ENCODE data around the gene OR2T11.
A peak's percentile ranks its signal among the peaks of the same experiment; 100 is the strongest.

The OR2T11 gene

GRCh38 chr1:248631354-248632008, 3.4 kb downstream of the OR2T11 start:
- no peak for DNase-seq (ENCODE audit: low read depth)
- no peak overlapping the region for H3K4me3 ChIP-seq (ENCODE audit: low read length)
- TF ChIP-seq CTCF (conservative IDR thresholded peaks at IDR 0.05; ENCODE audit: low read depth, low read length): no peak

GRCh38 chr1:248630551-248630950, 4.3 kb downstream of the OR2T11 start:
- DNase-seq (ENCODE audit: low read depth): no peak
- no peak for TF ChIP-seq CTCF (conservative IDR thresholded peaks at IDR 0.05; ENCODE audit: low read depth, low read length)
- no peak overlapping the region for H3K4me3 ChIP-seq (ENCODE audit: low read length)

DNA sequence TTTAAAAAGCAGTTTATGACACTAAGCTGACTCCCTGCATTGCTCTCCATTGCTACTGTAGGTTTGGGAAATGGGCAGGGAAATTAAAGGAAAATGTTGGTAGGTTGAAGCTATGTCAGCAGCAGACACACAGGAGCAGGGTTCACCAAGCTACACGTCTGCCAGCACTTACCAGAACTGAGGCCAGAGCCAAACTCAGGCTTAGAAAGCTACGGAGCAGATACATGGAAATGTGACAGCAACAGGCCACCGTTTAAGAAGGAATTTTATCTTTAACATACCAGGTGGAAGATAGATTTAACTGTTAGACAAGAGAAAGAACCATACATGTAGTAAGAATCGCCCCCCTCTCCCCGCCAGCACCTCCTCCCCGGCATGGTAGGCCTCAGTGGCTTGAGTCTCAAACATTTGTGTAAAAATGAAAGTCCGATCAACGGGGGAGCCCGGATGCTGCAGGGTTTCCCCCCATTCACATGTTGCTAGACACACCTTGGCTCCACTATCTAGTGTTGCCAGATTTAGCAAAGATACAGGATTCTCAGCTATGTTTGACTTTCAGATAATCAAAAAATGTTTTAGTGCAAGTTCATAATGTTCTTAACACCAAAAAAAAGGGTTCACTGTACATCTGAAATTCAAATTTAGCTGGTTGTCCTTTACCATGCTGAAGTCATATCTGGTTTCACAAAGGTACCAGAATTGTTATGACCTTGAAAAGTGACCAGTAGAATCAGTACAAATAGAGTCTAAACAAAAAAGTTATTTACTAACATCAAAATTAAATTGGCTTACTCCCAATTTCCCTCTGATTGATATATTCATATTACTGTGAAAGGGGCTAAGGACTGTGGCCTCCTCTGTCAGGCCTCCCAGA, 6.7 kb downstream of the OR2T11 start:
- no peak for DNase-seq (ENCODE audit: low read depth)
- no peak overlapping the region for H3K4me3 ChIP-seq (ENCODE audit: low read length)
- no peak for TF ChIP-seq CTCF (conservative IDR thresholded peaks at IDR 0.05; ENCODE audit: low read depth, low read length)

GRCh38 chr1:248625971-248626370, 8.9 kb downstream of the OR2T11 start:
- DNase-seq (ENCODE audit: low read depth): no peak
- TF ChIP-seq CTCF (conservative IDR thresholded peaks at IDR 0.05; ENCODE audit: low read depth, low read length): no peak
- no peak overlapping the region for H3K4me3 ChIP-seq (ENCODE audit: low read length)

DNA sequence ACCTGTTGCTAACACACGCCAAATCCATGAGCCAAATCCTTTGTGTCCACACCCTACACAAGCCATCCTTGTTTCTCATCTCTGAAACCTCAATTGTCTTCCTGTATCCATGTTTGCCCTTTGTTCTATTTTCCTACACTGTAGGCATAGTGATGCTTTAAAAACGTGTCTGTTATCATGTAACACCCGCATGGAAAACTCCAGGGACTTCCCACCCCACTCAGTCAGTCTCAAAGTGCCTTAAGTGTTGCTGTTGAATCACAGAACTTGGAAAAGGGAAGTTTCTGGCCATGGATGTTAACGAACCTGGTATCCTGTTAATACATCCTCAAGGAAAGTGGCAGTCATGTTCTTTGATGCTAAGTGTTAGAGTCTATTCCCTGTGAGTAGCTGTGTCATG, 9.7 kb downstream of the OR2T11 start:
- no peak for DNase-seq (ENCODE audit: low read depth)
- no peak for TF ChIP-seq CTCF (conservative IDR thresholded peaks at IDR 0.05; ENCODE audit: low read depth, low read length)
- no peak overlapping the region for H3K4me3 ChIP-seq (ENCODE audit: low read length)

- peak; percentile 33 for TF ChIP-seq CTCF (conservative IDR thresholded peaks at IDR 0.05; ENCODE audit: low read depth, low read length)
- no peak for DNase-seq (ENCODE audit: low read depth)
Observed at GRCh38 chr1:248622570-248623001, 12.3 kb downstream of the OR2T11 start.

More at GRCh38 chr1:248622570-248623001, 12.3 kb downstream of the OR2T11 start:
- no peak overlapping the region for H3K4me3 ChIP-seq (ENCODE audit: low read length)

Data from retinal pigment epithelial cell (primary cell).